GM21515 (cell line): ENCODE data around the gene LGALS9.

ENCODE experiments used
- ATAC-seq: cut with Tn5 transposase; IDR thresholded peaks from one replicate; pipeline ENCODE4 v1.9.1; 2021; ENCODE audit not compliant: unreplicated experiment

LGALS9 gene

GRCh38 chr17:27602721-27603420 lies 28.1 kb upstream of the LGALS9 start:
- no peak for ATAC-seq

- no peak for ATAC-seq
Observed at GRCh38 chr17:27603421-27603770, 27.6 kb upstream of the LGALS9 start.

GRCh38 chr17:27603880-27604794 lies 26.9 kb upstream of the LGALS9 start:
- ATAC-seq = no peak

- no peak for ATAC-seq
Observed at GRCh38 chr17:27605409-27605808, 25.6 kb upstream of the LGALS9 start.

GRCh38 chr17:27607521-27608091 lies 23.4 kb upstream of the LGALS9 start:
- ATAC-seq = no peak

- no peak for ATAC-seq
Observed at GRCh38 chr17:27608328-27609230, 22.4 kb upstream of the LGALS9 start.

GRCh38 chr17:27609611-27610303 lies 21.2 kb upstream of the LGALS9 start:
- no peak for ATAC-seq

- ATAC-seq = no peak
Observed at GRCh38 chr17:27610304-27610677, 20.7 kb upstream of the LGALS9 start.

GRCh38 chr17:27612160-27612770 lies 18.7 kb upstream of the LGALS9 start:
- ATAC-seq = no peak

- no peak for ATAC-seq
Observed at GRCh38 chr17:27613433-27613832, 17.6 kb upstream of the LGALS9 start.

GRCh38 chr17:27615121-27615520 lies 15.9 kb upstream of the LGALS9 start:
- no peak for ATAC-seq

GRCh38 chr17:27616414-27616813 lies 14.6 kb upstream of the LGALS9 start:
- ATAC-seq = no peak

GRCh38 chr17:27618417-27618816 lies 12.6 kb upstream of the LGALS9 start:
- ATAC-seq = no peak

GRCh38 chr17:27620721-27621120 lies 10.3 kb upstream of the LGALS9 start:
- ATAC-seq = no peak

GRCh38 chr17:27621536-27621935 lies 9.5 kb upstream of the LGALS9 start:
- ATAC-seq = no peak

GRCh38 chr17:27621942-27622559 lies 8.9 kb upstream of the LGALS9 start:
- no peak for ATAC-seq

- no peak for ATAC-seq
Observed at GRCh38 chr17:27622986-27623385, 8.0 kb upstream of the LGALS9 start.

- no peak for ATAC-seq
Observed at GRCh38 chr17:27623614-27624013, 7.4 kb upstream of the LGALS9 start.

GRCh38 chr17:27624539-27624938 lies 6.4 kb upstream of the LGALS9 start:
- no peak for ATAC-seq

GRCh38 chr17:27625856-27626255 lies 5.1 kb upstream of the LGALS9 start:
- ATAC-seq = no peak
